ENCODE measurements around the gene RERE. TPM values are rescaled to one million over a fixed set of nuclear protein-coding genes. Genes with fewer than 3 reads are reported as not detected.

RERE gene
- polyA plus RNA-seq, 1 experiment = 14.3 TPM

- Histone ChIP-seq H3K4me3 (ENCODE audit: low read depth, low read length) (no peak overlapping the region), H3K27me3 (ENCODE audit: control insufficient read depth, insufficient read depth, low read length) (no peaks in the 10 kb centered on the region), H3K9me3 (ENCODE audit: control insufficient read depth, insufficient read depth, low read length) (no peaks in the 10 kb centered on the region), H3K27ac (ENCODE audit: low read depth, low read length) (peak overlapping the region; percentile 22)
- no peak for DNase-seq (ENCODE audit: low read depth, low spot score)
- no peak for TF ChIP-seq CTCF (IDR thresholded peaks at IDR 0.05; ENCODE audit: low read depth, low read length)
- ChIA-PET POLR2A (interaction anchor here (1.1 to 1.8 kb wide), 2 partner anchors 48 to 65 kb away, joined by 3 to 4 read pairs; no protein-coding TSS in a partner anchor), CTCF (interaction anchor here (1.4 to 4.3 kb wide), 3 partner anchors 53 to 386 kb away, joined by 4 to 16 read pairs (median 8); no protein-coding TSS in a partner anchor)
Measured at GRCh38 chr1:8462371-8462892, 355.0 kb downstream of the RERE start.

- Histone ChIP-seq H3K4me3 (ENCODE audit: low read depth, low read length) (no peak overlapping the region), H3K27ac (ENCODE audit: low read depth, low read length) (no peak overlapping the region), H3K27me3 (ENCODE audit: control insufficient read depth, insufficient read depth, low read length) (no peaks in the 10 kb centered on the region), H3K9me3 (ENCODE audit: control insufficient read depth, insufficient read depth, low read length) (no peaks in the 10 kb centered on the region)
- TF ChIP-seq CTCF (IDR thresholded peaks at IDR 0.05; ENCODE audit: low read depth, low read length) = no peak
- DNase-seq (ENCODE audit: low read depth, low spot score) = no peak
- POLR2A ChIA-PET = no interaction called here
- CTCF ChIA-PET = interaction anchor here (1.4 to 1.9 kb wide), 3 partner anchors 16 to 95 kb away, joined by 4 to 8 read pairs (median 6); no protein-coding TSS in a partner anchor
Measured at GRCh38 chr1:8461351-8462110, 355.9 kb downstream of the RERE start.

DNA sequence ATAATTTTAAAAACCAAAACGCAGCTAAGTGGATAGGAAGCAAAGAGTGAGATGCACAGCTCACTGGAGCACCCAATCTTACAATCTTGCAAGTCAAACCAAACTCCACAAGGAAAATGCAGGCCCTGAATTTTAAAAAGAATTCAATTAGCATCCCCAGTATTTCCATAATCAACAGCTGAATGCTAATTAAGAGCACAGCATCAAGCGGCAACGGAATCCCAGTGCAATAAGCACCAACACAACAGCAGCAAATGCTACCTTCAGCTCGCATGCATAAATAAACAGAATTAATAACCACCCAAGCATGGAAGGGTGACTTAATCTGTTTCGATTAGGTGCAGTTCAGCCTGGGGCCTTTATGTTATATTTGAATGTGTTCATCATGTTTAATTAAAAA is 356.7 kb downstream of the RERE start:
- H3K27me3 ChIP-seq (ENCODE audit: control insufficient read depth, insufficient read depth, low read length) = no peaks in the 10 kb centered on the region
- ChIA-PET POLR2A (interaction anchor here (0.6 kb wide), 1 partner anchor 18 kb away, joined by 4 read pairs; no protein-coding TSS in a partner anchor), CTCF (interaction anchor here (0.6 to 1.5 kb wide), 7 partner anchors 17 to 314 kb away, joined by 3 to 6 read pairs (median 3); no protein-coding TSS in a partner anchor)
- no peak for TF ChIP-seq CTCF (IDR thresholded peaks at IDR 0.05; ENCODE audit: low read depth, low read length)
- H3K27ac ChIP-seq (ENCODE audit: low read depth, low read length) = no peak overlapping the region
- no peak for DNase-seq (ENCODE audit: low read depth, low spot score)
- H3K9me3 ChIP-seq (ENCODE audit: control insufficient read depth, insufficient read depth, low read length) = no peaks in the 10 kb centered on the region
- H3K4me3 ChIP-seq (ENCODE audit: low read depth, low read length) = no peak overlapping the region

GRCh38 chr1:8460132-8460544 is 357.3 kb downstream of the RERE start:
- TF ChIP-seq CTCF (IDR thresholded peaks at IDR 0.05; ENCODE audit: low read depth, low read length) = peak; percentile 18; the same call in 1 of the 2 replicates
- Histone ChIP-seq H3K27ac (ENCODE audit: low read depth, low read length) (no peak overlapping the region), H3K9me3 (ENCODE audit: control insufficient read depth, insufficient read depth, low read length) (no peaks in the 10 kb centered on the region), H3K27me3 (ENCODE audit: control insufficient read depth, insufficient read depth, low read length) (no peaks in the 10 kb centered on the region), H3K4me3 (ENCODE audit: low read depth, low read length) (no peak overlapping the region)
- CTCF ChIA-PET = interaction anchor here (0.5 to 1.5 kb wide), 8 partner anchors 18 to 315 kb away, joined by 3 to 6 read pairs (median 3); no protein-coding TSS in a partner anchor
- POLR2A ChIA-PET = interaction anchor here (0.6 to 0.7 kb wide), 3 partner anchors 18 to 74 kb away, joined by 3 to 4 read pairs (median 4); no protein-coding TSS in a partner anchor
- DNase-seq (ENCODE audit: low read depth, low spot score) = no peak

GRCh38 chr1:8458607-8459006 is 358.8 kb downstream of the RERE start:
- no peak overlapping the region for H3K27ac ChIP-seq (ENCODE audit: low read depth, low read length)
- H3K4me3 ChIP-seq (ENCODE audit: low read depth, low read length) = no peak overlapping the region
- TF ChIP-seq CTCF (IDR thresholded peaks at IDR 0.05; ENCODE audit: low read depth, low read length) = no peak
- CTCF ChIA-PET = no interaction called here
- DNase-seq (ENCODE audit: low read depth, low spot score) = no peak
- POLR2A ChIA-PET = no interaction called here
- no peaks in the 10 kb centered on the region for H3K27me3 ChIP-seq (ENCODE audit: control insufficient read depth, insufficient read depth, low read length)
- H3K9me3 ChIP-seq (ENCODE audit: control insufficient read depth, insufficient read depth, low read length) = no peaks in the 10 kb centered on the region

Data from AG04450 (cell line).